Sciatic nerve (tissue), 2 donors: Measurements from ENCODE around the gene GRPR. TPM values are rescaled to one million over a fixed set of nuclear protein-coding genes. Genes with fewer than 3 reads are reported as not detected.
"Not testable (repeated sequence)": the region's sequence is repeated elsewhere in the genome, so short reads cannot be mapped to it uniquely, and the experiment has no call there.

ENCODE experiments used
- ATAC-seq: fragments of 200-7000 bp; cut with Tn5 transposase; one replicate; pipeline ENCODE4 v1.9.1; 2020; ENCODE audit warnings: mild to moderate bottlenecking, moderate library complexity
- DNase-seq: peaks from one replicate; pipeline ENCODE4 v3.0.0-alpha.2; 2020; ENCODE audit warnings: low spot score
- intact Hi-C: fragments of 100-400 bp; cut with DNase I; formaldehyde crosslinking; loops from one replicate; pipeline ENCODE4 v1.14.2; 2022
- total RNA-seq: library from RNA; stranded (reverse); fragmentation: NEBNext Ultra II Directional; extraction: Animal tissue kit (Norgen Biotek cat#: 25700); gene quantifications from one replicate; pipeline ENCODE4 v1.2.1, GENCODE V29; 2021
- donor health status: DM: no; HTN: no; CAD: no.
- donor health status: DM: no; HTN: no; CAD: no.

Gene GRPR
- total RNA-seq, 1 donor from 2014 or later: 0.40 TPM

GRCh38 chrX:16130707-16131106, 7.3 kb downstream of the GRPR start:
- DNase-seq: no peak
- intact Hi-C loops: no loop called here

DNA sequence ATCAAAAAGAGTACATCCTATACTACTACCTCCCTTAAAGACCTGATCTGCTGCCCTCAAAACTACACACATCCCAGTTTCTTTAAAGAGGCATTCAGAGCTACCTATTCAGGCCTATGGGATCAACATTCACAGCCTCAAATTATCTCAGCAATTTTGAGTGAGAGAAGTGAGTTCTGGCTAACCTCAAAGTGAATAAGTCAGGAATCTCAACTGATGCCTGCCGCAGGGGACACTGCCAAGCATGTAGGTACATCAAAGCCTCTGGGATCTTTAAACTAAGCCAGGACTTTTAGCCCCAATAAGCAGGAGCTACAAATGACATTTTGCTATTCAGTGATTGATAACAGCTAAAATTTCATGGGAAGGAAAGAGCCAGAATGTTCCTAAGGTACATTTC, 11.6 kb downstream of the GRPR start:
- intact Hi-C loops: no loop called here
- ATAC-seq (no peak), DNase-seq (no peak)

More at GRCh38 chrX:16130707-16131106, 7.3 kb downstream of the GRPR start:
- no peak for ATAC-seq

DNA sequence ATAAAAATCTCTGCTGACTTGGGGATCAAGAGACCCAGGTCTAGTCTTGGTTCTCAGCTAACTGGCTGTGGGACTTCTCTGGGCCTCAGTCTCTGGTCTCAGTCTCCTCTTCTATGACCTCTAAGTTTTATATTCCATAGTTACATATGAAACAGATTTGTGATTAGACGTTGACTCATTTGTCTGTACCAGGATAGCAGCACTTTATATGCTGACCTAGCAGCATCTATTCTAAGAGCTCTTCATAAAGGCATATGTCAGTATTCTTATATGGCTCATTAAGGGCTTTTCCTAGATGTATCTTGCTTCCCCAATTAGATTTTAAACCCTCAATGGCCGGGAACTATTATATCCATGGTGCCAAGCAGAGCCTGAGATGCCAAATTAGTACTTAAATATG, 12.7 kb downstream of the GRPR start:
- ATAC-seq (no peak), DNase-seq (no peak)
- intact Hi-C loops: no loop called here

DNA sequence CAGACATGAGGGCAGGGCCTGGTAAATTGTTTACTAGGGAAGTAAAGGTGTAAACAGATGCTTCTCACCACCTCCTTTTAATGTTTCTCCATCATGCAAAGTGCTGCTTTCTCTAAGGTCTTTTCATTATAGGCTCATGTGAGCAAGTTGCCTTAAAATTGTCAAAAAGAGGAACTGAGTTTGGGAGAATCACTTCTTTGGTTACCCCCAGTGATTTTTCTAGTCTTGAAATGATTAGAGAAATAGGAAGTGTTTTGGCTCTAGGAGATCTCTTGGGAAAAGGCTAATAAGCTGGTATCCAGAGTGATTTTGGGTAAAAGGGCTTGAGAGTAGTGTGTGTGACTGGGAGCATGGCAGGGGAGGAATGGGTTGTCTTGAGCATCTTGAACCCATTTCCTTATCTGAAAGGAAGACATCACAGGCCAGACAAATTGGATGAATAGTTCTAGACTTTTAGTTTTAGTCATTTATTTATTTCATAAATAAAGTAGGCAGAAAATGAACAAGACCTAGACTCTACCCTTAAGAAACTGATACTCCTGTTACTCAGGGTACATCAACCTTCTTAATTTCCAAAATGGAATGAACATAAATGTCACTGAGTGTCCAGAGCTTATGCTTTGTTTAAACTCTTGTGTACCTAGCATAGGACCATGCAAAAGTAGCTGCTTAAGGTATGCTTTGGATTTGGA, 14.2 kb downstream of the GRPR start:
- intact Hi-C loops: no loop called here
- no peak for DNase-seq
- no peak for ATAC-seq

DNA sequence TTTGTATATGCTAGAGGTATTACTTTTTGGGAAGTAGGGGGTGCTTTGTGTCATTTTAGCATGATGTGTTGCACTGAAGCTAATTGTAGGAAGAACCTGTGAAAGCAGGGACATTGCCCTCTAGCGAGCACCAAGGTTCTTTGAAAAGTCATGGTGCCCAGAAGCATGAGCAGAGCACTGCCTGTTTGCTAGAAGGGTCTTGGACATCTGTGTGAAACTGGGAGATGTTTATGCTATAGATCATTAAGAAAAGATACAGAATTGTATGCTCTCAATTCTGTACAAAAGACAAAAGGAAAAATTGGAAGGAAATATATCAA, 14.7 kb downstream of the GRPR start:
- intact Hi-C loops: no loop called here
- DNase-seq (no peak), ATAC-seq (no peak)

GRCh38 chrX:16140448-16140847, 17.1 kb downstream of the GRPR start:
- DNase-seq: no peak
- ATAC-seq: no peak
- intact Hi-C loops: no loop called here

DNA sequence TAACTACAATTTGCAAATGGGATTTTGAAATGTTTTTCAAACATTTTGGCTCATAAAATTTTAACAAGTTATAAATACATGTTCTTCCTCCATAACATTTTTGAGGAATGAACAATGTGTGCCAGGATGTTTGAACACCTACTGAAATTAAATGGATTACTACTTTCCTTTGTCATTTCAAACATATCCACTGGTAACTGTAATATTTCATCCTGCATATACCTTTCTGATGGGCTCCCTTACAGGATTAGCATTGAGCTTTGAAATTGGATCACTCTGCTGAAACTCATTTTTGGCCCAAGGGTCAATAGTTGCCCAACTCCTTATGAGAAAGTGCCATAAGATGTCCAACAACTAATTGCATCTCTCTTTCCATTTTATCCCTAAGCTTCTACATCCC, 17.6 kb downstream of the GRPR start:
- DNase-seq: no peak
- intact Hi-C loops: no loop called here
- ATAC-seq: no peak

- intact Hi-C loops: no loop called here
Observed at GRCh38 chrX:16141422-16142245, 18.3 kb downstream of the GRPR start.

GRCh38 chrX:16142246-16142558, 18.8 kb downstream of the GRPR start:
- intact Hi-C loops: no loop called here

More at GRCh38 chrX:16141422-16142245, 18.3 kb downstream of the GRPR start:
- DNase-seq (no peak), ATAC-seq (no peak)

GRCh38 chrX:16143968-16144367, 20.6 kb downstream of the GRPR start:
- intact Hi-C loops: no loop called here
- no peak for DNase-seq
- ATAC-seq: no peak

More at GRCh38 chrX:16142246-16142558, 18.8 kb downstream of the GRPR start:
- ATAC-seq (no peak), DNase-seq (no peak)

DNA sequence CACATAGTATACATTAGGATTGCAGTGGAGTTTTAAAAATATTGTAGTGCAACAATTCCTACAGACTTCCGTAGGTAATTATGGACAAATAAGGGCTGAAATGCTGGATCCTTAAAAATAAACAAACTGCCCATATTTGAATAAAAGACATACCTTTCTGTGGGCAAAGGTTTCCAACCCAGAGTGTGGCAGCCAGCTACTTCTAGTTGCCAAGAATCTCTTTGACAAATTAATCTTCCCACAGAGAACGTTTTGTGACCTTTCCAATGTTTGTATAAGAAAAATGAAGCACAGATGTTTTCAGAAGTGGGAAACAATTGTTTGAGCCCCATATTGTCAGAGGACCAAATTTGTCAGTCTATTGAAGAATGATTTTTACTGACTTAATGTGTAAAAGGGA, 21.1 kb downstream of the GRPR start:
- intact Hi-C loops: no loop called here
- no peak for ATAC-seq
- no peak for DNase-seq

DNA sequence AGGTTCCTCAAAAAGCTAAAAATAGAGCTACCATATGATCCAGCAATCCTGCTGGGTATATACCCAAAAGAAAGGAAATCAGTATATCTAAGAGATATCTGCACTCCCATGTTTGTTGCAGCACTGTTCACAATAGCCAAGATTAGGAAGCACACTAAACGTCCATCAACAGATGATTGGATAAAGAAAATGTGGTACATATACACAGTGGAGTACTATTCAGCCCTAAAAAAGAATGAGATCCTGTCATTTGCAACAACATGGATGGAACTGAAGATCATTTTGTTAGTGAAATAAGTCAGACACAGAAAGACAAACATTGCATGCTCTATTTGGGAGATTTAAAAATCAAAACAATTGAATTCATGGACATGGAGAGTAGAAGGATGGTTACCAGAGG, 21.7 kb downstream of the GRPR start:
- ATAC-seq, intact Hi-C loops, DNase-seq: not testable (repeated sequence)

DNA sequence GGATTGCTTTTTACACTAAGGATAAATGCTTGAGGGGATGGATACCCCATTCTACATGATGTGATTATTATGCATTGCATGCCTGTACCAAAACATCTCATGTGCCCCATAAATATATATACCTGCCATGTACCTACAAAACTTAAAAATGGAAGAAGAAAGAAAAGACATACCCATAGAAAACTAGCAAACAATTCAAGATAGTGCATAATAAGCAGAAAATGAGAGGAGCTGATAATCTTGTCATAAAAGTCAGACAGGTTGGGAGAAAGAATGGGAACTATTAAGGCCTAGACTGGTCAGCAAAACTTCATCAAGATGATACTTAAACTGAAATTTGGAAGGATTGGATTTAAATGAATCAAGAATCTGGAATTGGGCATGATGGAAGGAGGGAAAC, 22.3 kb downstream of the GRPR start:
- ATAC-seq: no peak
- intact Hi-C loops: no loop called here
- DNase-seq: no peak

GRCh38 chrX:16148896-16149295, 25.5 kb downstream of the GRPR start:
- intact Hi-C loops: no loop called here
- ATAC-seq: no peak
- DNase-seq: no peak

- no peak for DNase-seq
- ATAC-seq: no peak
- intact Hi-C loops: no loop called here
Observed at GRCh38 chrX:16155581-16156096, 32.3 kb downstream of the GRPR start.

GRCh38 chrX:16156692-16157331, 33.4 kb downstream of the GRPR start:
- ATAC-seq (no peak), DNase-seq (no peak)
- intact Hi-C loops: no loop called here

DNA sequence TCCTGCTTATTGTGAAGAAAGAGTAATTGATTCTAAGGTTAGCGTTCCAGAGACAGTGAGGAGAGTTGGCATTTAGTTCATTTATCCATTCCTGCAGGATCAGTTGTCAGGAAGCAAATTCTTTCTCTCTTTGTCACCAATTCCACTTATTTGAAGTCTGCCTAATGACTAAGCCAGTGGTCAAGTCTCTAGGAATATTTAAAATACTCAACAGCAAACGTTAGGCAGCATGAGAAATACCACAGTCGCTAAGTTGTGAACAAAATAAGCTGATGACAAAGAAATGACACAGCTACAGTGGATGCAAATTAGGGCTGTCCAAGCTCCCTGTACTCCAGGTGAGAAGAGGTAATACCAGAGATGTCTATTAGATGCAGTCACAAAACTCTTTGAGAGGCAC, 37.4 kb downstream of the GRPR start:
- DNase-seq (no peak), ATAC-seq (no peak)
- intact Hi-C loops: no loop called here

GRCh38 chrX:16161173-16161572, 37.8 kb downstream of the GRPR start:
- intact Hi-C loops, ATAC-seq, DNase-seq: not testable (repeated sequence)

- DNase-seq (no peak), ATAC-seq (no peak)
- intact Hi-C loops: no loop called here
Observed at GRCh38 chrX:16162391-16162790, 39.0 kb downstream of the GRPR start.

- DNase-seq: no peak
- ATAC-seq: no peak
- intact Hi-C loops: no loop called here
Observed at GRCh38 chrX:16164748-16165147, 41.4 kb downstream of the GRPR start.
